Loucy (cell line): ENCODE measurements around the gene N4BP2L1.

Experiments used
- H2AFZ ChIP-seq: fragments of 200-600 bp; sonication (generic); 2 replicates; pipeline ENCODE4 v1.6.0; 2016; ENCODE audit warnings: antibody characterized with exemption, mild to moderate bottlenecking, low read length, moderate library complexity
- H3F3A ChIP-seq: fragments of 200-600 bp; 2 replicates; pipeline ENCODE4 v1.6.0; 2016; ENCODE audit warnings: antibody characterized with exemption, low read depth, mild to moderate bottlenecking
- H3K27me3 ChIP-seq: fragments of 200-600 bp; sonication (generic); 2 replicates; pipeline ENCODE4 v1.6.1; 2014; ENCODE audit warnings: low read length, mild to moderate bottlenecking; ENCODE audit not compliant: insufficient read depth, poor library complexity, severe bottlenecking
- H3K36me3 ChIP-seq: fragments of 200-600 bp; sonication (generic); 2 replicates; pipeline ENCODE4 v1.6.1; 2016; ENCODE audit warnings: low read length; ENCODE audit not compliant: insufficient read depth
- H3K4me1 ChIP-seq: fragments of 200-600 bp; sonication (generic); 2 replicates; pipeline ENCODE4 v1.5.1; 2014; ENCODE audit warnings: low read length, mild to moderate bottlenecking; ENCODE audit not compliant: insufficient read depth, poor library complexity, severe bottlenecking
- H3K4me2 ChIP-seq: fragments of 200-600 bp; sonication (generic); 2 replicates; pipeline ENCODE4 v1.6.0; 2014; ENCODE audit warnings: antibody characterized with exemption, low read length, low read depth, mild to moderate bottlenecking; ENCODE audit not compliant: poor library complexity, severe bottlenecking
- H3K4me3 ChIP-seq: fragments of 200-600 bp; sonication (generic); 2 replicates; pipeline ENCODE4 v1.5.1; 2014; ENCODE audit warnings: low read length, mild to moderate bottlenecking, mixed read lengths; ENCODE audit not compliant: poor library complexity, severe bottlenecking
- H3K79me2 ChIP-seq: fragments of 200-600 bp; sonication (generic); 2 replicates; pipeline ENCODE4 v1.6.1; 2014; ENCODE audit warnings: low read length; ENCODE audit not compliant: insufficient read depth
- H3K9ac ChIP-seq: fragments of 200-600 bp; sonication (generic); 2 replicates; pipeline ENCODE4 v1.6.0; 2014; ENCODE audit warnings: mild to moderate bottlenecking, low read depth, low read length, moderate library complexity; ENCODE audit not compliant: poor library complexity, severe bottlenecking
- H3K9me2 ChIP-seq: fragments of 200-600 bp; sonication (generic); replicated peaks from 2 replicates; pipeline ENCODE4 v1.6.1; 2016; ENCODE audit warnings: low read depth, low read length, mixed read lengths
- H3K9me3 ChIP-seq: fragments of 200-600 bp; sonication (generic); 2 replicates; pipeline ENCODE4 v1.6.1; 2014; ENCODE audit warnings: mild to moderate bottlenecking, antibody characterized with exemption, low read length, low read depth; ENCODE audit not compliant: insufficient read depth
- H4K20me1 ChIP-seq: fragments of 200-600 bp; sonication (generic); 2 replicates; pipeline ENCODE4 v1.6.0; 2014; ENCODE audit warnings: antibody characterized with exemption, low read length, mild to moderate bottlenecking; ENCODE audit not compliant: insufficient read depth, poor library complexity, severe bottlenecking
- EZH2phosphoT487 ChIP-seq: fragments of 200-600 bp; IDR thresholded peaks from 2 replicates; pipeline ENCODE4 v1.6.1; 2018; ENCODE audit warnings: antibody characterized with exemption, mild to moderate bottlenecking, moderate library complexity, borderline replicate concordance
- TF ChIP-seq, protein P1 (sequence below): fragments of 200-600 bp; sonication (generic); conservative IDR thresholded peaks from 2 replicates; pipeline ENCODE4 v1.5.1; 2014; ENCODE audit warnings: mild to moderate bottlenecking, antibody characterized with exemption, low read length

N4BP2L1 gene

DNA sequence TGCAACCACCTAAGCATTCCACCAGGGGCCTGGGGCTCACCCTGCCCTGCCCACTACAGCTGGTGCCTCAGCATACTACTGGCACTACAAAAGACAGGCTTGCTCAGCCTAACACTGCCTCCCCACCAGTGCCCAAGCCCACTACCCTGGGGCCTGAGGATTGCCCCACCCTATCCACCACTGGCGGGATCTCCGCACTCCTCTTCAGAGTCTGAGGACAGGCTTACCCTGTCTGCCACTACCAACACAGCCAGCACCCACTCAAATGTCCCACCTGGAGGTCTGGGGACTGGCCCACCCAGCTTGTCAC is 27.6 kb upstream of the N4BP2L1 start:
- H3K27me3 ChIP-seq: no peaks in the 10 kb centered on the region

DNA sequence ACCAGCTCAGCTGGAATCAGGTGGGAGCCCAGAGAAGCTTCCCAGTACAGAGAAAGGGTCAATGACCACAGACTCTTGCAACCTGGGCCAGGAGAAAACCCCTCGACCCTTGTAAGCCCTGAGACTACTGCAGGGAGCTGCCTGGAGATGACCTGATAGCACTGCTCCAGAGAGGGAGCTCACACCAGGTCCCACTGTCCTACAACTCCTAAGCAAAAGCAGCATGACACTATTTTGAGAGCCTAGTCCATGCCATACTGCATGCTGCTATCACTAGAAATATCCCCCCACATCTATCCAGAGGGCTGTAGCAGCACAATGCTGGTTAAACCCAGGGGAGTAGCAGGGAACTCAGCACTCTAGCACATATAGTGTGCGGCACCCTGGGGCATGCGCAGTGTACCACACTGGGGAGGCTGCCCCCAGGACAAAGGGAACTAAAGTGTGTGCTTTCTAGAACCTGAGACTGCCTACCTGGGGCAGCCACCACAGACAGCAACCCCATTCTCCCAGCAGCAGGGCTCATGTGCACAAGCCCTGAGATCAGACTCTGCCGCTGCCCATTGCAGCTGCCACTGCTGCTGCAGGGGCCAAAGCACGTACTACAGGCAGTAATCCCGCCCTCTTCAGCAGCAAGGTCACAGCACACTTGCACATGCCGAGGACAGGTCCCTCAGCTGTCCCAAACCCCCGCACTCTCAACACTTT is 27.1 kb upstream of the N4BP2L1 start:
- Histone ChIP-seq H3K9me2 (no peaks in the 10 kb centered on the region), H3K36me3 (no peaks in the 10 kb centered on the region), H2AFZ (no peak overlapping the region), H3K79me2 (no peaks in the 10 kb centered on the region), H3K27me3 (no peaks in the 10 kb centered on the region), H3K4me3 (no peak overlapping the region), H3K9me3 (peaks cover 17% of the 10 kb centered on the region; the same call in 1 of the 2 replicates), H3K9ac (no peak overlapping the region), H3K4me1 (no peaks in the 10 kb centered on the region), H4K20me1 (no peaks in the 10 kb centered on the region), H3K4me2 (no peak overlapping the region), H3F3A (no peaks in the 10 kb centered on the region)
- no peak for TF ChIP-seq EZH2phosphoT487
- TF ChIP-seq, protein P1, sequence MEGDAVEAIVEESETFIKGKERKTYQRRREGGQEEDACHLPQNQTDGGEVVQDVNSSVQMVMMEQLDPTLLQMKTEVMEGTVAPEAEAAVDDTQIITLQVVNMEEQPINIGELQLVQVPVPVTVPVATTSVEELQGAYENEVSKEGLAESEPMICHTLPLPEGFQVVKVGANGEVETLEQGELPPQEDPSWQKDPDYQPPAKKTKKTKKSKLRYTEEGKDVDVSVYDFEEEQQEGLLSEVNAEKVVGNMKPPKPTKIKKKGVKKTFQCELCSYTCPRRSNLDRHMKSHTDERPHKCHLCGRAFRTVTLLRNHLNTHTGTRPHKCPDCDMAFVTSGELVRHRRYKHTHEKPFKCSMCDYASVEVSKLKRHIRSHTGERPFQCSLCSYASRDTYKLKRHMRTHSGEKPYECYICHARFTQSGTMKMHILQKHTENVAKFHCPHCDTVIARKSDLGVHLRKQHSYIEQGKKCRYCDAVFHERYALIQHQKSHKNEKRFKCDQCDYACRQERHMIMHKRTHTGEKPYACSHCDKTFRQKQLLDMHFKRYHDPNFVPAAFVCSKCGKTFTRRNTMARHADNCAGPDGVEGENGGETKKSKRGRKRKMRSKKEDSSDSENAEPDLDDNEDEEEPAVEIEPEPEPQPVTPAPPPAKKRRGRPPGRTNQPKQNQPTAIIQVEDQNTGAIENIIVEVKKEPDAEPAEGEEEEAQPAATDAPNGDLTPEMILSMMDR: no peak

More for the DNA sequence above, 27.6 kb upstream of the N4BP2L1 start:
- H3K36me3 ChIP-seq: no peaks in the 10 kb centered on the region
- no peak overlapping the region for H3K4me3 ChIP-seq
- no peak overlapping the region for H3K9ac ChIP-seq
- TF ChIP-seq, protein P1: no peak
- TF ChIP-seq EZH2phosphoT487: no peak
- no peak overlapping the region for H3K4me2 ChIP-seq
- H4K20me1 ChIP-seq: no peaks in the 10 kb centered on the region
- no peaks in the 10 kb centered on the region for H3K9me2 ChIP-seq
- no peaks in the 10 kb centered on the region for H3K4me1 ChIP-seq
- no peak overlapping the region for H2AFZ ChIP-seq
- H3K9me3 ChIP-seq: peaks cover 17% of the 10 kb centered on the region; the same call in 1 of the 2 replicates
- H3F3A ChIP-seq: no peaks in the 10 kb centered on the region
- H3K79me2 ChIP-seq: no peaks in the 10 kb centered on the region

DNA sequence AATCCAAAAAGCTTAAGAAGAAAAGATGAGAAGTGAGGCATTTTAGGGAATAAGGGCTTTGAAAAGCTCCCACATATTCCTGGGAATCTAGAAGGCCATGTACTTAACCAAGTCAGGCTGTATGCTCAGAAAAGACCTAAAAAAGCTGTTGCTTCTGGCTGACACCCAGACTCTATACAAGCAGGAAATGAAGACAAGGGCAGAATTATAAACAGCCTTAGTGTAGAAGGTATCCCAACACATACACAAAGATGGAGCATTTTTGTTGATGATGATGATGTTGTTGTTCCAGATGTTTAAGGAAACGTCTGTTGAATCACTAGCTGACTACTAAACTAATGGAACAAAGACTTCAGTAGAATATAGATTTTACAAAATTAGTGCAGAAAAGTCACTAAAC is 26.1 kb upstream of the N4BP2L1 start:
- no peaks in the 10 kb centered on the region for H4K20me1 ChIP-seq
- no peaks in the 10 kb centered on the region for H3K27me3 ChIP-seq
- no peaks in the 10 kb centered on the region for H3F3A ChIP-seq
- no peaks in the 10 kb centered on the region for H3K4me1 ChIP-seq
- no peaks in the 10 kb centered on the region for H3K9me2 ChIP-seq
- no peaks in the 10 kb centered on the region for H3K79me2 ChIP-seq
- TF ChIP-seq, protein P1: no peak
- no peak for TF ChIP-seq EZH2phosphoT487
- no peak overlapping the region for H2AFZ ChIP-seq
- no peak overlapping the region for H3K4me2 ChIP-seq
- no peak overlapping the region for H3K4me3 ChIP-seq
- no peak overlapping the region for H3K9ac ChIP-seq
- H3K36me3 ChIP-seq: no peaks in the 10 kb centered on the region
- peaks cover 17% of the 10 kb centered on the region; the same call in 1 of the 2 replicates for H3K9me3 ChIP-seq
